Keratinocyte (primary cell): ENCODE measurements around the gene CMPK2. TPM values are rescaled to one million over a fixed set of nuclear protein-coding genes. Genes with fewer than 3 reads are reported as not detected.
"Not testable (repeated sequence)": the region's sequence is repeated elsewhere in the genome, so short reads cannot be mapped to it uniquely, and the experiment has no call there.

Experiments
- DNase-seq: peaks from one replicate; pipeline ENCODE4 v3.0.0-alpha.2; 2011; ENCODE audit warnings: low read depth, missing footprints, low spot score
- FAIRE-seq: peaks from 2 replicates; lab custom pipeline; 2011; peaks lifted over from hg19 to GRCh38; lab: Jason Lieb, UNC
- H2AFZ ChIP-seq: 2 replicates; pipeline ENCODE4 v1.6.0; 2012; ENCODE audit warnings: low read length, control low read depth, inconsistent platforms; ENCODE audit not compliant: control insufficient read depth
- H3K27ac ChIP-seq: 2 replicates; pipeline ENCODE4 v1.5.1; 2011; ENCODE audit warnings: low read length; ENCODE audit not compliant: control insufficient read depth, insufficient read depth
- H3K27me3 ChIP-seq: 3 replicates; pipeline ENCODE4 v1.6.0; 2011; ENCODE audit warnings: low read length; ENCODE audit not compliant: control insufficient read depth, insufficient read depth; ENCODE audit errors: extremely low read depth
- H3K36me3 ChIP-seq, 2 experiments: 2 replicates in 1 of 2; 3 replicates in 1 of 2; pipeline ENCODE4 v1.5.1; 2011; ENCODE audit warnings: low read length in 2 of 2, mild to moderate bottlenecking in 1 of 2; ENCODE audit not compliant: control insufficient read depth in 2 of 2, insufficient read depth in 2 of 2; ENCODE audit errors: extremely low read depth in 1 of 2
- H3K4me1 ChIP-seq: 3 replicates; pipeline ENCODE4 v1.5.1; 2011; ENCODE audit warnings: low read length; ENCODE audit not compliant: control insufficient read depth, insufficient read depth; ENCODE audit errors: extremely low read depth
- H3K4me2 ChIP-seq: 3 replicates; pipeline ENCODE4 v1.6.0; 2011; ENCODE audit warnings: low read depth, low read length; ENCODE audit not compliant: control insufficient read depth, insufficient read depth; ENCODE audit errors: extremely low read depth
- H3K4me3 ChIP-seq, 3 experiments: fragments of 200-600 bp in 1 of 3; sonication (generic) in 1 of 3; 2 replicates in 2 of 3; 3 replicates in 1 of 3; pipeline ENCODE4 v1.5.1; 2011 to 2016; ENCODE audit warnings: low read length in 3 of 3, mild to moderate bottlenecking in 3 of 3, control low read depth in 2 of 3, inconsistent platforms in 1 of 3, low read depth in 1 of 3, mixed read lengths in 1 of 3, mixed run types in 1 of 3, moderate library complexity in 1 of 3; ENCODE audit not compliant: control insufficient read depth in 2 of 3, insufficient read depth in 2 of 3; ENCODE audit errors: extremely low read depth in 1 of 3
- H3K79me2 ChIP-seq: 2 replicates; pipeline ENCODE4 v1.6.0; 2012; ENCODE audit warnings: low read length; ENCODE audit not compliant: control insufficient read depth, insufficient read depth
- H3K9ac ChIP-seq: 3 replicates; pipeline ENCODE4 v1.6.0; 2011; ENCODE audit warnings: low read length; ENCODE audit not compliant: control insufficient read depth, insufficient read depth; ENCODE audit errors: extremely low read depth
- H3K9me1 ChIP-seq: 3 replicates; pipeline ENCODE4 v1.6.0; 2011; ENCODE audit warnings: low read length; ENCODE audit not compliant: control insufficient read depth, insufficient read depth; ENCODE audit errors: extremely low read depth
- H3K9me3 ChIP-seq: 2 replicates; pipeline ENCODE4 v1.5.1; 2012; ENCODE audit warnings: low read depth, low read length; ENCODE audit not compliant: control insufficient read depth
- H4K20me1 ChIP-seq: 3 replicates; pipeline ENCODE4 v1.6.0; 2011; ENCODE audit warnings: low read length; ENCODE audit not compliant: control insufficient read depth, insufficient read depth; ENCODE audit errors: extremely low read depth
- CTCF ChIP-seq, 3 experiments: IDR thresholded peaks in 1 of 3; conservative IDR thresholded peaks in 1 of 3; optimal IDR thresholded peaks in 1 of 3; 2 replicates in 2 of 3; 3 replicates in 1 of 3; pipeline versions ENCODE3 to v1.5.1; 2011; ENCODE audit warnings: low read length in 3 of 3, mild to moderate bottlenecking in 3 of 3, moderate library complexity in 2 of 3, control low read depth in 1 of 3, inconsistent platforms in 1 of 3; ENCODE audit not compliant: insufficient read depth in 2 of 3; ENCODE audit errors: extremely low read depth in 1 of 3
- EZH2 ChIP-seq: IDR thresholded peaks from one replicate; pipeline ENCODE4 v1.6.1; 2012; ENCODE audit warnings: inconsistent platforms, mild to moderate bottlenecking, low read length, moderate library complexity
- dilution Hi-C: fragments of 300-500 bp; cut with MboI; formaldehyde crosslinking; loops from one replicate; pipeline ENCODE4 v1.7.0; 2020; ENCODE audit warnings: low sequenced_read_pairs; ENCODE audit not compliant: extremely low pct_ligation_motif_present
- polyA plus RNA-seq, 5 experiments: library from polyadenylated mRNA; depleted of rRNA in 3 of 5; stranded (reverse) in 3 of 5; stranded (forward) in 1 of 5; unstranded in 1 of 5; fragments of >200 nt; gene quantifications; 1 replicate in 1 of 5; 2 replicates in 3 of 5; 3 replicates in 1 of 5; pipeline versions ENCODE4 v1.2.1 to v1.2.3, GENCODE V29; 2011 to 2012; ENCODE audit warnings: missing spikeins in 2 of 5, low read depth in 1 of 5, low replicate concordance in 1 of 5

CMPK2 gene
- polyA plus RNA-seq, 1 donor (not counting 4 experiments of a cell fraction or from before 2014, with no cell fraction given), result 1.5 TPM

GRCh38 chr2:6905668-6906067 lies 40.0 kb upstream of the CMPK2 start:
- Histone ChIP-seq H3K4me3 (no peak overlapping the region), H3K9me1 (no peaks in the 10 kb centered on the region), H3K4me1 (no peaks in the 10 kb centered on the region), H3K27me3 (no peaks in the 10 kb centered on the region), H2AFZ (no peak overlapping the region), H3K9ac (no peak overlapping the region), H3K27ac (no peak overlapping the region), H3K9me3 (no peaks in the 10 kb centered on the region), H3K79me2 (no peaks in the 10 kb centered on the region), H4K20me1 (no peaks in the 10 kb centered on the region), H3K36me3 (no peaks in the 10 kb centered on the region), H3K4me2 (no peak overlapping the region)
- FAIRE-seq (no peak), DNase-seq (no peak)
- dilution Hi-C loops, result no loop called here
- no peak for TF ChIP-seq EZH2
- TF ChIP-seq CTCF (optimal IDR thresholded peaks at IDR 0.05 in 1 of 3, IDR thresholded peaks at IDR 0.05 in 1 of 3, conservative IDR thresholded peaks at IDR 0.05 in 1 of 3; ENCODE audit: extremely low read depth in 1 of 3, insufficient read depth in 2 of 3, low read length in 3 of 3), result no peak

DNA sequence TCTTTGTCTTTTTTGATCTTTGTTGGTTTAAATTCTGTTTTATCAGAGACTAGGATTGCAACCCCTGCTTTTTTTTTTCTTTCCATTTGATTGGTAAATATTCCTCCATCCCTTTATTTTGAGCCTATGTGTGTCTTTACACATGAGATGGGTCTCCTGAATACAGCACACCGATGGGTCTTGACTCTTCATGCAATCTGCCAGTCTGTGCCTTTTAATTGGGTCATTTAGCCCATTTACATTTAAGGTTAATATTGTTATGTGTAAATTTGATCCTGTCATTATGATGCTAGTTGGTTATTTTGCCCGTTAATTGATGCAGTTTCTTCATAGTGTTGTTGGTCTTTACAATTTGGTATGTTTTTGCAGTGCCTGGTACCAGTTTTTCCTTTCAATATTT lies 36.9 kb upstream of the CMPK2 start:
- dilution Hi-C loops, H3K4me3 ChIP-seq, DNase-seq, H2AFZ ChIP-seq, H3K9me1 ChIP-seq, H3K36me3 ChIP-seq, H3K4me1 ChIP-seq, H3K27me3 ChIP-seq, H3K27ac ChIP-seq, H3K9me3 ChIP-seq, H3K9ac ChIP-seq, FAIRE-seq, H3K79me2 ChIP-seq, H4K20me1 ChIP-seq, H3K4me2 ChIP-seq: not testable (repeated sequence)
